Hypothalamus (tissue), 51 donors: ENCODE data around the gene SPAG9.
A peak's percentile ranks its signal among the peaks of the same experiment; 100 is the strongest.

Source experiments
- DNase-seq, 51 donors: peaks; one replicate each; lab custom pipeline; 2025; lab: John Stamatoyannopoulos, UW

The SPAG9 gene

GRCh38 chr17:50959341-50959740, 161.3 kb downstream of the SPAG9 start:
- DNase-seq = no peak

GRCh38 chr17:50957600-50958575, 162.8 kb downstream of the SPAG9 start:
- DNase-seq = no peak

GRCh38 chr17:50956750-50957523, 163.7 kb downstream of the SPAG9 start:
- peak in 32 of 51 donors; percentile 14 to 67 (median 38) for DNase-seq

- DNase-seq = no peak
Observed at GRCh38 chr17:50956409-50956749, 164.3 kb downstream of the SPAG9 start.

GRCh38 chr17:50955667-50956120, 165.0 kb downstream of the SPAG9 start:
- DNase-seq = no peak

GRCh38 chr17:50955160-50955559, 165.5 kb downstream of the SPAG9 start:
- no peak for DNase-seq

GRCh38 chr17:50954641-50955121, 166.0 kb downstream of the SPAG9 start:
- DNase-seq = no peak

- peak in 4 of 51 donors; percentile 14 to 47 (median 34) for DNase-seq
Observed at GRCh38 chr17:50953831-50954601, 166.7 kb downstream of the SPAG9 start.

GRCh38 chr17:50953518-50953830, 167.2 kb downstream of the SPAG9 start:
- no peak for DNase-seq

GRCh38 chr17:50952889-50953288, 167.8 kb downstream of the SPAG9 start:
- no peak for DNase-seq

GRCh38 chr17:50952013-50952412, 168.7 kb downstream of the SPAG9 start:
- no peak for DNase-seq

- peak in 48 of 51 donors; percentile 30 to 84 (median 61) for DNase-seq
Observed at GRCh38 chr17:50949989-50950877, 170.4 kb downstream of the SPAG9 start.

- DNase-seq = no peak
Observed at GRCh38 chr17:50949128-50949988, 171.3 kb downstream of the SPAG9 start.

GRCh38 chr17:50948711-50949110, 172.0 kb downstream of the SPAG9 start:
- DNase-seq = no peak

GRCh38 chr17:50947782-50948543, 172.7 kb downstream of the SPAG9 start:
- DNase-seq = peak in 30 of 51 donors; percentile 20 to 73 (median 48)

- DNase-seq = no peak
Observed at GRCh38 chr17:50946891-50947781, 173.5 kb downstream of the SPAG9 start.
